ENCODE results near the gene OR2J3.
"Not testable (repeated sequence)": the region's sequence is repeated elsewhere in the genome, so short reads cannot be mapped to it uniquely, and the experiment has no call there.

OR2J3 gene

GRCh38 chr6:29097803-29098202, 10.1 kb upstream of the OR2J3 start:
- TF ChIP-seq, protein P1, sequence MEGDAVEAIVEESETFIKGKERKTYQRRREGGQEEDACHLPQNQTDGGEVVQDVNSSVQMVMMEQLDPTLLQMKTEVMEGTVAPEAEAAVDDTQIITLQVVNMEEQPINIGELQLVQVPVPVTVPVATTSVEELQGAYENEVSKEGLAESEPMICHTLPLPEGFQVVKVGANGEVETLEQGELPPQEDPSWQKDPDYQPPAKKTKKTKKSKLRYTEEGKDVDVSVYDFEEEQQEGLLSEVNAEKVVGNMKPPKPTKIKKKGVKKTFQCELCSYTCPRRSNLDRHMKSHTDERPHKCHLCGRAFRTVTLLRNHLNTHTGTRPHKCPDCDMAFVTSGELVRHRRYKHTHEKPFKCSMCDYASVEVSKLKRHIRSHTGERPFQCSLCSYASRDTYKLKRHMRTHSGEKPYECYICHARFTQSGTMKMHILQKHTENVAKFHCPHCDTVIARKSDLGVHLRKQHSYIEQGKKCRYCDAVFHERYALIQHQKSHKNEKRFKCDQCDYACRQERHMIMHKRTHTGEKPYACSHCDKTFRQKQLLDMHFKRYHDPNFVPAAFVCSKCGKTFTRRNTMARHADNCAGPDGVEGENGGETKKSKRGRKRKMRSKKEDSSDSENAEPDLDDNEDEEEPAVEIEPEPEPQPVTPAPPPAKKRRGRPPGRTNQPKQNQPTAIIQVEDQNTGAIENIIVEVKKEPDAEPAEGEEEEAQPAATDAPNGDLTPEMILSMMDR (IDR thresholded peaks at IDR 0.05; ENCODE audit: borderline replicate concordance, insufficient read depth, low read depth, low read length): no peak
- H3K4me3 ChIP-seq (ENCODE audit: low read depth, low read length): no peak overlapping the region

GRCh38 chr6:29099190-29099589, 8.7 kb upstream of the OR2J3 start, which contains the start of gene OR2J1:
Gene OR2J1 (plus strand): TSS chr6:29099490. CDS start chr6:29100943, 1,453 bp downstream.
- TF ChIP-seq, protein P1 (IDR thresholded peaks at IDR 0.05; ENCODE audit: borderline replicate concordance, insufficient read depth, low read depth, low read length): no peak
- H3K4me3 ChIP-seq (ENCODE audit: low read depth, low read length): no peak within 1 kb of the TSS

GRCh38 chr6:29112135-29112534, 4.3 kb downstream of the OR2J3 start:
- TF ChIP-seq, protein P1 (IDR thresholded peaks at IDR 0.05; ENCODE audit: borderline replicate concordance, insufficient read depth, low read depth, low read length): no peak
- no peak overlapping the region for H3K4me3 ChIP-seq (ENCODE audit: low read depth, low read length)

- not testable (repeated sequence) for H3K4me3 ChIP-seq (ENCODE audit: low read depth, low read length)
These were observed 7.1 kb downstream of the OR2J3 start for GRCh38 chr6:29114964-29115363.

DNA sequence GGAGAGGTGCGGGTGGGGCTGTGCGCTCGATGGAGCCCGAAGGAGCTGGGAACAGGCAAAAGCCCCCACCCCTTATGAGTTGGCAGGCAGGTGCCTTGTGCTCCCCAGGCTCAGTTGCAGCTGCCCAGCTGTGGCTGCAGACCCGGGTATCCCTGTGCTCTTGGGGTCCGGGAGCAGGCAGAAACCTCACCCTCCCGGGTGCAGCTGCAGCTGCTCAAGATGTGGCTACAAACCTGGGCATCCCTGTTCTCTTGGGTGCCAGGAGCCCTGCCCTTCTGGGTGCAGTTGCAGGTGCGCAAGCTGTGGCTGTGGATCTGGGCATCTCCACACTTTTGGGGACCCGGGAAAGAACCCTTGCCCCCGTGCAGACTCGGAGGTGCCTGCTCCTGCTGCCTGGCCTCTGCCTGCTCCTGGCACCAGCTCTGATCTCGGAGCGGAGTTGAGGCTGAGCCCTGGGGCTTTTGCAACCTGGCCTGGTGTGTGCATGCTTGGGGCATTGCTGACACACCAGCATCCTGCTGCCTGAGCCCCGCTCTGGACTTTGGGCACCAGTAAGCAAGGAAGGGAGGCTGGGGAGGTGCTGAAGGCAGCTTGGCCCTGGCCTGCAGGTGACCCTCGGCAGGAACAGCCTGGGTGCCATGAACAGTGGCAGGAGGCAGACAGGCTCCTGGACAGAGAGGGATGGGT, 21.6 kb downstream of the OR2J3 start:
- H3K4me3 ChIP-seq (ENCODE audit: low read depth, low read length): no peak overlapping the region
- TF ChIP-seq, protein P1 (IDR thresholded peaks at IDR 0.05; ENCODE audit: borderline replicate concordance, insufficient read depth, low read depth, low read length): no peak

- TF ChIP-seq, protein P1 (IDR thresholded peaks at IDR 0.05; ENCODE audit: borderline replicate concordance, insufficient read depth, low read depth, low read length): no peak
- no peak overlapping the region for H3K4me3 ChIP-seq (ENCODE audit: low read depth, low read length)
These were observed 22.8 kb downstream of the OR2J3 start for GRCh38 chr6:29130644-29131043.

DNA sequence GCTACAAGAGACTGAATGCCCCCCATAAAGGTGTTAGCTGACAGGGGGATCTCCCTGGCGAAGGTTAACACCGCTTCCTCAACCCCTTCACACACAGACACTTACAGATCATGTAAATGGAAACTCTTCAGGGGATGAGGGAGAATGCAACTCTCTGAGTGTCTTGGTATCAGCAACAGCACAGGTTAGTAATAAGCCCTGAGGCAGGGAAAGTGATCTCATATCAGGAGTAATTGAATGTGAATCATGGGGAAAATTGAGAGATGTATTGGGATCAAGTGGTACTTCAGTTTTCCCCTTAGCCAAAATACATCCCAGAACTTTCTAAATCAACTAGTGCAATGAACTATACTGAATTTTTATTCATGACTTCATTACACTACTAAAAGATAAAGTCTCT, 23.8 kb downstream of the OR2J3 start:
- TF ChIP-seq, protein P1 (IDR thresholded peaks at IDR 0.05; ENCODE audit: borderline replicate concordance, insufficient read depth, low read depth, low read length): no peak
- H3K4me3 ChIP-seq (ENCODE audit: low read depth, low read length): no peak overlapping the region

All from GM12875 (cell line).